Measurements from ENCODE around the gene TMPRSS13. TPM values are rescaled to one million over a fixed set of nuclear protein-coding genes. Genes with fewer than 3 reads are reported as not detected.

Gene TMPRSS13
- total and polyA plus RNA-seq, 4 experiments from 2014 or later, result 0.45 to 4.0 (median 2.3) TPM

DNA sequence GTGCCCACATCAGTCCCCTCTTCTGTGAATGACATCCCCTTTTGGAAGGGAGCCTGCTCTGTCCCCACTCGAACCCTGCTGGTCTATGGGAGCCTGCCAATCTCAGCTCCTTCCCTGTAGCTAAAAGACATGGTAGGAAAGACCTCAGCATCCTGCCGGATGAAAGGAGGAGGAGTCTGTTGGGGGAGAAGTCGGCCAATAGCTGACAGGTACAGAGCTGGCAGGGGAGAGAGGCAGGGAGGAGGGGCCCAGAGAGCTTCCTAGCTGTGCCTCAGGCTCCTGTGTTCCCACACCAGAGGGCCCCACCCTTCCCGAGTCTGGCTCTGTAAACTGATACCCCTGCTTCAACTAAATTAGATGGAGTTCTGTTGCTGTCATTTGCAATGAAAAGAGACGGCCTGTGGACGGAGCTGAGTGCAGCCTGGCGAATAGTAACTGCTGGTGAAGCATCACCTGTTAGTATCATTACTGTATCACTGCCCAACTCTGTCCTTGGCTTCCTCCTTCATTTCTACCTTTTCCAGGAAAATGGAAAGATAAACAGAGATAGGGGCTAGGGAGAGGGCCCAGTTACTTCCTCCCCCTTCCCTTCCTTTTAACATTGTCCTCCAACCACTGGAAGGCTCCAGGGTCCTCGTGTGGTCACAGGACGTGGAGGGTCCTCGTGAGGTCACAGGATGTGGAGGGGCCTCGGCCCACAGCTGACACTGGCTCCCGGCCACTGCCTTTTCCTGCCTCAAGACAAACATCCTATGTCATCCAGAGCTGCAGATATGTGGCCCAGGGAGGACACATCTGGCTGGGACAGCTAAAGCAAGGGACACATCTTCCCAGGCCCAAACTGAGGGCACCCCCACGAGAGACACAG is 67.8 kb downstream of the TMPRSS13 start:
- ChIA-PET CTCF (ENCODE audit: partially characterized antibody) (interaction anchor here (0.5 to 1.6 kb wide), 2 partner anchors 192 to 318 kb away, joined by 3 to 7 read pairs; no protein-coding TSS in a partner anchor), POLR2A (ENCODE audit: partially characterized antibody) (no interaction called here)
- no peaks in the 10 kb centered on the region for H3K36me3 Mint-ChIP-seq
- H3K27me3 Mint-ChIP-seq, result peaks cover 5 to 8% of the 10 kb centered on the region in 2 donors
- Histone ChIP-seq H3K36me3 (ENCODE audit: insufficient read depth, low read length) (no peaks in the 10 kb centered on the region), H3K27ac (ENCODE audit: low read depth, low read length) (no peak overlapping the region), H3K4me1 (ENCODE audit: insufficient read depth, low read length) (no peaks in the 10 kb centered on the region), H3K27me3 (ENCODE audit: insufficient read depth, low read length) (no peaks in the 10 kb centered on the region), H3K9me3 (ENCODE audit: control insufficient read depth in 1 of 2, low read length in 2 of 2) (no peaks in the 10 kb centered on the region), H3K4me3 (ENCODE audit: low read length in 2 of 2) (no peak overlapping the region)
- peaks cover 0 to 3% (median 0%) of the 10 kb centered on the region in 4 donors for H3K4me1 Mint-ChIP-seq
- DNase-seq, result no peak
- peaks cover 0 to 1% (median 0%) of the 10 kb centered on the region in 8 donors for H3K9me3 Mint-ChIP-seq
- H3K27ac Mint-ChIP-seq, result no peak overlapping the region
- H3K4me3 Mint-ChIP-seq, result no peak overlapping the region
- intact Hi-C loops (cut with micrococcal nuclease), result no loop called here

DNA sequence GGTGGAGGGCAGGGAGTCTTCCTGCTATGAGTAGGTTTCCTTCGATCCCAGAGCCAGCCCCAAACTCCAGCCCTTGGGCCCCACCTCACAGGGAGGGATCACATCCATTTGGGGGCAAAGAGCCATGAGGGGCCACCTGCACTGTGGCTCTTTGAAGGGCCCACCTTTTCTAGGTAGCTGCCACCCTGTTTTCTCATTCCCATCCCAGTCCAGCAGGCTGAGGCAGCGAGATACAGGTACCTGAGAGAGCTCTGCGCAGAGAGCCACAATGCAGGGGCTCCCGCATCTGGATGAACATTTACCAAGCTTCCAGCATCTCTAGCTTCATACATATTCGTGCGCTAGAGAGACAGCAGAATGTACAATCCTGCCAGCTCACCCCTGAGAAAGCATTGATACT is 69.1 kb downstream of the TMPRSS13 start:
- Histone ChIP-seq H3K4me1 (ENCODE audit: insufficient read depth, low read length) (no peaks in the 10 kb centered on the region), H3K27me3 (ENCODE audit: insufficient read depth, low read length) (no peaks in the 10 kb centered on the region), H3K27ac (ENCODE audit: low read depth, low read length) (no peak overlapping the region), H3K36me3 (ENCODE audit: insufficient read depth, low read length) (no peaks in the 10 kb centered on the region), H3K9me3 (ENCODE audit: control insufficient read depth in 1 of 2, low read length in 2 of 2) (no peaks in the 10 kb centered on the region), H3K4me3 (ENCODE audit: low read length in 2 of 2) (no peak overlapping the region)
- no peak overlapping the region for H3K27ac Mint-ChIP-seq
- POLR2A ChIA-PET (ENCODE audit: partially characterized antibody), result no interaction called here
- H3K27me3 Mint-ChIP-seq, result peaks cover 8 to 11% of the 10 kb centered on the region in 2 donors
- CTCF ChIA-PET (ENCODE audit: partially characterized antibody), result interaction anchor here (1.6 kb wide), 1 partner anchor 193 kb away, joined by 7 read pairs; no protein-coding TSS in a partner anchor
- no peak overlapping the region for H3K4me3 Mint-ChIP-seq
- H3K36me3 Mint-ChIP-seq, result no peaks in the 10 kb centered on the region
- H3K9me3 Mint-ChIP-seq, result peaks cover 0 to 1% (median 0%) of the 10 kb centered on the region in 8 donors
- intact Hi-C loops (cut with micrococcal nuclease), result no loop called here
- H3K4me1 Mint-ChIP-seq, result peaks cover 0 to 3% (median 0%) of the 10 kb centered on the region in 4 donors
- no peak for DNase-seq

DNA sequence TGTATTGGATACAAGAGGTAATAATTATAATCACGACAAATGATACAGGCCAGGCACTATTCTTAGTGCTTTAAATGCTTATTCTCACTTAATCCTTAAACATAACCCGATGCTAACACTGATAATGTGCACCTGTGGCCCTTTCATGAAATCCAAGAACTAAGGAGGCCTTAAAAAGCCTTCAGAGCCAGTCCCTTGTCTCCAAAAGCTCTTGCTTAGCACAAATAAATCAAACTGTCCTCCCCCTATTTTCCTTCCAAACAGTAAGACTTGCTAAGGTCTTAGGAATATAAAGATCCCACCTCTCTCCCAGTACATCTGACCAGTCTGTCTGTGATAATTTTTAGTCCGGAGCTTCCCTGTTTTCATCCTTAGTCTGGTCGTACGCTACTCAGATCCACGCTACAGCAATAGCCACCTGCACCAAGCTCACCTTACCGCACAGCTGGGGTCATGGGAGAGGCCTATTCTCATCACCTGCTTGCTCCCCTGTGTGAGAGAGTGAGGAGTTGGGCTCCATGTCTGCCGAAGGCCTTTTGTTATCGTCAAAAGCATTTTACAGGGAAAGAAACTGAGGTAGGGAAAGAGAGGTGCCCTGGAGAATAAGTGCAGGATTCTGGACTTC is 69.6 kb downstream of the TMPRSS13 start:
- Histone ChIP-seq H3K36me3 (ENCODE audit: insufficient read depth, low read length) (no peaks in the 10 kb centered on the region), H3K27me3 (ENCODE audit: insufficient read depth, low read length) (no peaks in the 10 kb centered on the region), H3K4me3 (ENCODE audit: low read length in 2 of 2) (no peak overlapping the region), H3K27ac (ENCODE audit: low read depth, low read length) (no peak overlapping the region), H3K4me1 (ENCODE audit: insufficient read depth, low read length) (no peaks in the 10 kb centered on the region), H3K9me3 (ENCODE audit: control insufficient read depth in 1 of 2, low read length in 2 of 2) (no peaks in the 10 kb centered on the region)
- Mint-ChIP-seq H3K27ac (no peak overlapping the region), H3K4me1 (peaks cover 0 to 3% (median 0%) of the 10 kb centered on the region in 4 donors), H3K4me3 (no peak overlapping the region), H3K36me3 (no peaks in the 10 kb centered on the region), H3K27me3 (peaks cover 6 to 11% of the 10 kb centered on the region in 2 donors), H3K9me3 (no peaks in the 10 kb centered on the region)
- no peak for DNase-seq
- CTCF ChIA-PET (ENCODE audit: partially characterized antibody), result interaction anchor here (1.6 kb wide), 1 partner anchor 194 kb away, joined by 7 read pairs; no protein-coding TSS in a partner anchor
- intact Hi-C loops (cut with micrococcal nuclease), result no loop called here
- POLR2A ChIA-PET (ENCODE audit: partially characterized antibody), result no interaction called here

DNA sequence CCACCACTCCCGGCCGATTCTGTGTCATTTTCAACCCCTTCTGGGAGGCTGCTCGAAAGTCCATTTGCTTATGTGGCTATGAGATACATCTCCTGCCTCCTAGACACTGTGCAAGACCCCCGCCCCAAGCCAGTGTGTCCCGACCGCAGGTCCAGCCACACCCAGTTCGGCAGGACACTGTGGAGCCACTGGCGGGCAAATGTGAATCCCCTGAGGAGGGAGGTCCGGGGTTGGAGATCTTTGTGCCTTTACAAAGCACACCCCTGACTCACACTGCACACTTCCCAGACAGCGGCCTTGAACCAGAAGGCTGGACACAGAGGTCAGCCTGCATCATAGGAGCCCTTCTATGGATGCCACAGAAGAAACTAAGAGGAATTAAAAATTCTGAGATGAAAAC is 70.1 kb downstream of the TMPRSS13 start:
- H3K4me1 ChIP-seq (ENCODE audit: insufficient read depth, low read length), result no peaks in the 10 kb centered on the region
- ChIA-PET CTCF (ENCODE audit: partially characterized antibody) (no interaction called here), POLR2A (ENCODE audit: partially characterized antibody) (no interaction called here)
- no peak for DNase-seq
- no peaks in the 10 kb centered on the region for H3K36me3 ChIP-seq (ENCODE audit: insufficient read depth, low read length)
- no peak overlapping the region for H3K27ac Mint-ChIP-seq
- H3K27me3 Mint-ChIP-seq, result peaks cover 6 to 14% of the 10 kb centered on the region in 2 donors
- H3K9me3 Mint-ChIP-seq, result peaks cover 0 to under 1% (median 0%) of the 10 kb centered on the region in 8 donors
- H3K36me3 Mint-ChIP-seq, result no peaks in the 10 kb centered on the region
- H3K27me3 ChIP-seq (ENCODE audit: insufficient read depth, low read length), result no peaks in the 10 kb centered on the region
- H3K4me3 Mint-ChIP-seq, result no peak overlapping the region
- H3K27ac ChIP-seq (ENCODE audit: low read depth, low read length), result no peak overlapping the region
- no peaks in the 10 kb centered on the region for H3K9me3 ChIP-seq (ENCODE audit: control insufficient read depth in 1 of 2, low read length in 2 of 2)
- no peak overlapping the region for H3K4me3 ChIP-seq (ENCODE audit: low read length in 2 of 2)
- peaks cover 0 to 3% (median 0%) of the 10 kb centered on the region in 4 donors for H3K4me1 Mint-ChIP-seq
- intact Hi-C loops (cut with micrococcal nuclease), result no loop called here

DNA sequence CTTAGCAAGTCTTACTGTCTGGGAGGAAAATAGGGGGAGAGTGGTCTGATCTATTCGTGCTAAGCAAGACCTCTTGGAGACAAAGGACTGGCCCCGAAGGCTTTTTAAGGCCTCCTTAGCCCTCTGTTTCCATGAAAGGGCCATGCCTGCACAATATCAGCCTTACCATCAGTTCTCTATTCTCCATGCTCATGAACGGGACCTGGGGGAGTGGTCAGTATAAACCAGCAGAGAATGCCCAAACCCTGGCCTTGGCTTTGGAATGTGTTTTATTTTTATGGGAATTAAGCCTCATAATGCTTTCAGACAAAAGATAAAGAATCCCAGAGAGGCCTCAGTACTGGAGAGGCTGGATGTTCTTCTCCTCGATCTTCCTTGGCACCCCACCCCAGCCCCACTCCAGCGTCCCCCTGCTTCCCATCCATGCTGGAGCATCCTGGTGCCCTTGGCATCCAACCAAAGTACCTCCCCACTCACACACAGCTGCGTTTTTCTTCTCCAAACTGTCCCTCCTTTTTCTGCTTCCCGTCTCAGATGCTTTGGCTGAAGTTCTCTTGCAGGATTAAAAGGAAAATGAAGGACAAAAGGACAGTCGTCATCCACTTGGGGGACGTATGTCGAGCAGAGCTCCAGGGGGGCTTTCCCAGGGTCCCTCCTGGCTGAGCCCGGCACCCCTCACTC is 71.3 kb downstream of the TMPRSS13 start:
- no peaks in the 10 kb centered on the region for H3K4me1 ChIP-seq (ENCODE audit: insufficient read depth, low read length)
- POLR2A ChIA-PET (ENCODE audit: partially characterized antibody), result no interaction called here
- no peaks in the 10 kb centered on the region for H3K36me3 ChIP-seq (ENCODE audit: insufficient read depth, low read length)
- H3K36me3 Mint-ChIP-seq, result peaks cover 0 to 8% of the 10 kb centered on the region in 2 donors
- no peak overlapping the region for H3K27ac ChIP-seq (ENCODE audit: low read depth, low read length)
- no peak for DNase-seq
- H3K4me1 Mint-ChIP-seq, result peaks cover 0 to 3% (median 0%) of the 10 kb centered on the region in 4 donors
- CTCF ChIA-PET (ENCODE audit: partially characterized antibody), result no interaction called here
- H3K4me3 Mint-ChIP-seq, result no peak overlapping the region
- no peaks in the 10 kb centered on the region for H3K27me3 ChIP-seq (ENCODE audit: insufficient read depth, low read length)
- H3K9me3 ChIP-seq (ENCODE audit: control insufficient read depth in 1 of 2, low read length in 2 of 2), result no peaks in the 10 kb centered on the region
- no peak overlapping the region for H3K4me3 ChIP-seq (ENCODE audit: low read length in 2 of 2)
- H3K27me3 Mint-ChIP-seq, result peaks cover 8 to 14% of the 10 kb centered on the region in 2 donors
- intact Hi-C loops (cut with micrococcal nuclease), result no loop called here
- peaks cover 0 to 9% (median 3%) of the 10 kb centered on the region in 8 donors for H3K9me3 Mint-ChIP-seq
- H3K27ac Mint-ChIP-seq, result no peak overlapping the region

DNA sequence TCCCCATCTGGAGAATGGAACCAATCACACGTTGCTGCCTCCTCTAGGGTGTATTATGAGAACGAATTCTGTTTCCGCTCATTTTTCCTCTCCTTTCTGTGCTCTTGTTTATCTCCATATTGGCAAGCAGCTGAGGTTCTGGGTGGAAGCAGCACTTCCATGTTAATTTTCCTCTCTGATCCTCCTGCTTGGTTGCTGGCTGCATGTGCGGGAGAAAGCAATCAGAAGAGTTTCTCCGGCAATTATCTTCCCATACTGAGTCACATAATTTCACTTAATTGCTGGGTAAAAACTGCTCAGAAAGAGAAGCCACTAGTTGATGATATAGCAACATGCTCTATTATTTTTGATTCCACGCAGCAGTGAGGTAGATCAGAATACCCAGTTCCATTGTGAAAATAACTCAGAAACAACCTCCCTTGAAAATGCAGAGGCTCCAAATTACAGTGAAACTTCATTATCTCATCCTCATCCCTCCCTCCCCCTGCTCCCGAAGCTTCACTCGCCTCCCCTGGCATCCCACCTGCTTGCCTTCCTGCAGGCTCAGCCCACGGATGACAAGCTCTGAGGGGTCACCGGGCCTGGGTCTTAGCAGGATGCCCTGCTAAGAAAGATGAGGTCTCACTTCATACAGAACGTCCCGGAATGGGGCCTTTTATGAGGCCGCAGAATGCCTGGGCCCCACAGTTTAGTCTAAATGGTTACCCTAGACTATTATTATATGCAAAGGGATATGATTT is 73.1 kb downstream of the TMPRSS13 start:
- intact Hi-C loops (cut with micrococcal nuclease), result no loop called here
- DNase-seq, result no peak
- CTCF ChIA-PET (ENCODE audit: partially characterized antibody), result no interaction called here

More for the DNA sequence above, 73.1 kb downstream of the TMPRSS13 start:
- no peaks in the 10 kb centered on the region for H3K4me1 Mint-ChIP-seq
- Histone ChIP-seq H3K4me3 (ENCODE audit: low read length in 2 of 2) (no peak overlapping the region), H3K9me3 (ENCODE audit: control insufficient read depth in 1 of 2, low read length in 2 of 2) (no peaks in the 10 kb centered on the region), H3K36me3 (ENCODE audit: insufficient read depth, low read length) (no peaks in the 10 kb centered on the region), H3K27me3 (ENCODE audit: insufficient read depth, low read length) (no peaks in the 10 kb centered on the region), H3K4me1 (ENCODE audit: insufficient read depth, low read length) (no peaks in the 10 kb centered on the region), H3K27ac (ENCODE audit: low read depth, low read length) (no peak overlapping the region)
- H3K4me3 Mint-ChIP-seq, result no peak overlapping the region
- peaks cover 0 to 16% (median 8%) of the 10 kb centered on the region in 8 donors for H3K9me3 Mint-ChIP-seq
- H3K27ac Mint-ChIP-seq, result no peak overlapping the region
- POLR2A ChIA-PET (ENCODE audit: partially characterized antibody), result no interaction called here
- H3K27me3 Mint-ChIP-seq, result peaks cover 10 to 14% of the 10 kb centered on the region in 2 donors
- H3K36me3 Mint-ChIP-seq, result peaks cover 0 to 13% of the 10 kb centered on the region in 2 donors

Measured in CD4-positive, alpha-beta memory T cell (primary cell).